PC-3 (cell line): Measurements from ENCODE around the gene C17orf100.

ENCODE experiments used
- CTCF ChIP-seq: fragments of 300-600 bp; sonication (generic); conservative IDR thresholded peaks from 2 replicates; pipeline ENCODE4 v1.5.1; 2017; ENCODE audit warnings: antibody characterized with exemption, low read depth, mild to moderate bottlenecking, low read length
- EZH2 ChIP-seq: fragments of 300-600 bp; sonication (generic); IDR thresholded peaks from one replicate; pipeline ENCODE4 v1.6.1; 2017; ENCODE audit warnings: antibody characterized with exemption, mild to moderate bottlenecking, low read length; ENCODE audit not compliant: unreplicated experiment

DNA sequence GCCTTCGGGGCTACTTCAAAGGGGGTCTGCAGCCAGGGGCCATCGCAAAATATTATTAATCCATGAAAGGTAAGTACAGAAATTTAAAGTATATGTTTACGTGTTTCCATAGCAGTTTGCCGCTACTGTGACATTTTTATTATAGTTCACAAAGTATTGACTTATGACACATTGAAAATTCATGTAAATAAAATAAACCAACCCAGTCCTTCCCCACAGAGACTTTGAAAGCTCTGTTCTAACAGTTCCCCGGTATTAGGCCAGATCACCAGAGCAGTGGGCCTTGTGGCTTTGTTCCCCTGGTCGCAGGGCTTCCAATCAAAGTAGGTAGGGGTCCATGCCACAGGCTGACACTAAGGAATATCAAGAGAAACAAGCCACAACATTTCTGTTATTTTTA lies 24.9 kb upstream of the C17orf100 start:
- TF ChIP-seq CTCF (no peak), EZH2 (no peak)
